GM18951 (cell line): ENCODE measurements around the gene GET4.
"Not testable (repeated sequence)": the region's sequence is repeated elsewhere in the genome, so short reads cannot be mapped to it uniquely, and the experiment has no call there.

Source experiments
- POLR2A ChIP-seq: IDR thresholded peaks from 4 replicates; pipeline ENCODE4 v1.6.1; 2011; ENCODE audit warnings: mild to moderate bottlenecking; ENCODE audit not compliant: insufficient read length, insufficient read depth; ENCODE audit errors: extremely low read depth
- in situ Hi-C: fragments of 300-500 bp; cut with MboI; formaldehyde crosslinking; loops from one replicate; pipeline ENCODE4 v1.12.0; 2022; ENCODE audit warnings: low sequenced_read_pairs, mixed read lengths, inconsistent platforms; ENCODE audit not compliant: unreplicated experiment

The GET4 gene

DNA sequence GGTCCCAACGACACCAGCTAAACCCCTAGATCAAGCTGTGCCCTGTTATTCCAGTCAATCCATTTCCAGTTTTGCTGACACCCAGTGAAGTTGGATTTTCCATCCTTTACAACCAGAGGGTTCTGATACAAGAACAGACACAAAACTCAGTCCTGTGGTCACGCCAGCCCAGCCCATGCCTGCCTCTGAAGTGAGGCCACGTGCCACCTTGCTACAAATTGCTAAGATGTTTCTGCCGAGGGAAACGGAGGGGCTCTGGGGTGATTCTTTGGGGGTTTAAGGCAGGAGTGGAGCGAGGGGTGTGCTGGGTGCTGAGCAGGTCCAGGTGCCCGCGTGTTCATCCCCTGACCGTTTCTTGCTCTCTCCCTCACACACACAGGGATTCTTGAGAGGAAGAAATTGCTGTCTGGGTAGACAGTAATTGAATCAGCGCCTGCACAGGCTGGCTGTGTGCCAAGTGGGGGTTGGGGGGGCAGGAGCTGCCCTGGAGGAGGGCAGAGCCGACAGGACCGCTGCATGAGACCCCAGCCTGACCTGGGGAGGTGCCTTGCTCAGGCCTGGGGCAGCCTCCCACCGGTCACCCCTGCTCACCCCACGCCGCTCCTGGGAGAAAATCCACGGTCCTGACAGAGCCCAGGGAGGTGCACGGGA lies 40.1 kb downstream of the GET4 start:
- in situ Hi-C loops: no loop called here
- no peak for TF ChIP-seq POLR2A

DNA sequence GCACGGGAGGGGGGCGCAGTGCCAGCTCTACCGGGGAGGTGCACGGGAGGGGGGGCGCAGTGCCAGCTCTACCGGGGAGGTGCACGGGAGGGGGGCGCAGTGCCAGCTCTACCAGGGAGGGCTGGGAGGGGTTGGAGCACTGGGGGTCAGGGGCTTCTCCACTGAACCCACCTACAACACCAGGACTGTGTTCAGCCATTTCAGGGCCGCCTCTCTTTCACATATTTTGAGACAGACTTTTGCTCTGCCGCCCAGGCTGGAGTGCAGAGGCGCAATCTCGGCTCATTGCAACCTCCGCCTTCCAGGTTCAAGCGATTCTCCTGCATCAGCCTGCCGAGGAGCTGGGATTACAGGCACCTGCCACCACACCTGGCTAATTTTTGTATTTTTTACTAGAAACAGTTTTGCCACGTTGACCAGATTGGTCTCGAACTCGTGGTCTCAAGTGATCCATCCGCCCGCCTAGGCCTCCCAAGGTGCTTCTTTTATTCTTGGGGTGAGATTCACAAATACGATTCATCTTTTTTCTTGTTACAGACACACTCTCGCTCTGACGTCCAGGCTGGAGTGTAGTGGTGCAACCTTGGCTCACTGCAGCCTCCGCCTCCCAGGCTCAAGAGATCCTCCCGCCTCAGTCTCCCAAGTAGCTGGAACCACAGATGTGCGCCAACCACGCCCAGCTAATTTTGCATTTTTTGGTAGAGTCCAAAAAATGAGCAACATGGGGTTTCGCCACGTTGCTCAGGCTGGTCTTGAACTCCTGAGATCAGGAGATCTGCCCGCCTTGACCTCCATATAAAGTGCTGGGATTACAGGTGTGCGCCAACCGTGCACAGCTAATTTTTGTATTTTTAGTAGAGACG lies 41.1 kb downstream of the GET4 start:
- TF ChIP-seq POLR2A: no peak
- in situ Hi-C loops: no loop called here

DNA sequence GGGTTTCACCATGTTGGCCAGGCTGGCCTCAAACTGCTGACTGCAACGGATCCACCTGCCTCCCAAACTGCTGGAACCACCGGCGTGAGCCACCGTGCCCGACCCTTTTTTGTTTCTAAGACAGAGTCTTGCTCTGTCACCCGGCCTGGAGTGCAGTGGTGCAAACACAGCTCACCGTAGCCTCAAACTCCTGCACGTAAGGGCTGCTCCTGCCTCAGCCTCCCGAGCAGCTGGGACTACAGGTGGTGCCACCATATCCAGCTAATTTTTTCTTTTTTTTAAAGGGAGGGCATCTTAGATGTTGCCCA lies 41.7 kb downstream of the GET4 start:
- in situ Hi-C loops: no loop called here

DNA sequence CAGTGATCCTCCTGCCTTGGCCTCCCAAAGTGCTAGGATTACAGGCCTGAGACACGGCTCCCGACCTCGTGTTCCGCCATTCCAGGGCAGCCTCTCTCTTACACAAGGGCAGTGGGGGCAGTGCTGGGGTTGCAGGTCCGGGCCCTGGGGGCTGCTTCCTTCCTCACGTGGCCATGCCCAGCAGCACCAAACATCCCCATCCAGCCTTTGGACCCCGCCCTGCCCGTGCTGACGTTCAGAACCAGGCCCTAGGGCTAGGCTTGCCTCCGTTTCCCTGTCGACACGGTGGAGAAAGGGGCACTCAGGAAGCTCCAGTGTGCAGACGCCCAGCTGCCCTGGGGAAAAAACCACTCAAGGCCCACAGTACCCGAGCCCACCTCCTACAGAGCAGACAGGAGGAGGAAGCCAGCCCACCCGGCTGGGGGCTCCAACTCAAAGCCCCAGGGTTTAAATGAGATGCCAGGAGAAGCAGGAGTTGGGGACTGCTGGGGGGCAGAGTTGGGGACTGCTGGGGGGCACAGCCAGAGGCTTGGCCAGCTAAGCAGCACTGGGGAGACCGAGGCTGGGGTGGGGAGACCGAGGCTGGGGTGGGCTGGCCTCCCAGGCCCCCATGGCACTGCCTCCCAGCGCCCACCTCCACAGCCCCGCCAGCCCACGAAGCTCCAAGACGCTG lies 42.2 kb downstream of the GET4 start:
- in situ Hi-C loops: no loop called here
- no peak for TF ChIP-seq POLR2A

More for the DNA sequence above, 41.7 kb downstream of the GET4 start:
- TF ChIP-seq POLR2A: no peak

DNA sequence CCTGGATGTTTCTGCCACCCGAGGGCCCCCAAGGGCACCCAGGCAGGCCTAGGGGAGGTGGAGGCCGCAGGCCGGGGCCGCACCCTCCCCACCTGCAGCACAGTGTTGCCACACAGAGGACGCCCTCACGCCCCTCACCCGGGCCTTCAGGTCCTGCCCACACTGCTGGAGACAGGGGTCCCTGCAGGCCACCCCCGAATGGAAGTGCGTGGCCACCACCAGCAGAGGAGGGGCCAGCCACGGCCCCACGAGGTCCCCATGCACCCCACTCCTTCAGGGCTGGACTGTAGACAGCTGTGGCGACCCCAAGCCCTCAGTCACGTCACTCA lies 42.7 kb downstream of the GET4 start:
- no peak for TF ChIP-seq POLR2A
- in situ Hi-C loops: no loop called here

DNA sequence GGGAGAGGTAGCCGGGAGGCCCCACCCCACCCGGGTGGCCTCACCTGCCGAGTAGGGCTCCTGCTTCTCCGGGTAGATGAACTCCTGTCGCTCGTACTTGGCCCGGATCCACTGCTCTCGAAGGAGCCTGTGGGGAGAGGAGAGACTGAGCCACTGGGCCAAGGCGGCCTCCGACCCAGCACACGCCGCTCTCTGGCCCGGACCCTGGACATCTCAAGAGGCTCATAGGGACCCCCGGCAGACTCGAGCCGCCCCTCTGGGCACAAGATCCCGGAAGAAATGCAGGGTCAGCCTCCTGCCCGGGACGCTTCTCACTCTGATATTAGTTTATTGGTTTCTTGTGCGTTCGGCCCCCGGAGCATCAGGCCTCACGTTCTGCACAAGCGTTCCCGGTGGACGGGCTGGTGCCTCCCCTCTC lies 43.6 kb downstream of the GET4 start:
- no peak for TF ChIP-seq POLR2A
- in situ Hi-C loops: no loop called here

DNA sequence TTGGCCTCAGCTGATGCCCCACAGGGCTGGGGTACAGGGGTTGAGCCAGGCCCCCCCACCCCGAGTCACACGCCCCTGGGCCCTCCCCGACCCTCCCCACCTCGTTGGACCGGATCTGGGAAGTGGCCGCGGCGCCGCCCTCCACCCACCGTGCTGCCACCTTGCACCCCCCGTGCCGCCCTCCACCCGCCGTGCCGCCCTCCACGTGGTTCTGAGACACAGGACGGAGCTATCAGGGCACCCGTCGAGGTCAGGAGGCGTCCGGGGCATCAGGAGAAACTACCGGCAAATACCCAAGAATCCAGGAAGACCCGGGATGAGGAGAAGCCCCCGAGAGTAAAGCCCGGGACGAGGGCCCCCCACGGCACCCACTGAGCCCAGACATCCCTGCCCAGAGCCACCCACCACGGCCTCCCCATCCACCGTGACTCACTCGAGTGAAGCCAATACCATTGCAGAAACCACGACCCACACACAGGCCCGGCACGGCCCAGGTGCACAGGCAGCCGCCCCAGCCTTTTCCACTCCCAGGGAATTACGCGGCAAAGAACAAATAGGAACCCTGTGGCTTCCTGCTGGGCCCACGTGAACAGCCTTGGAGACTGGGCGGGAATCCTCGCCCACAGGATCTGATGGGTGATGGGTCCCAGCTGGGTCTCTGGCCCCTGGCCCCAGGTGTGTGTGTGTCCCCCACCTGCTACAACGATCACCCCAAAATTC lies 44.2 kb downstream of the GET4 start:
- no peak for TF ChIP-seq POLR2A
- in situ Hi-C loops: no loop called here

DNA sequence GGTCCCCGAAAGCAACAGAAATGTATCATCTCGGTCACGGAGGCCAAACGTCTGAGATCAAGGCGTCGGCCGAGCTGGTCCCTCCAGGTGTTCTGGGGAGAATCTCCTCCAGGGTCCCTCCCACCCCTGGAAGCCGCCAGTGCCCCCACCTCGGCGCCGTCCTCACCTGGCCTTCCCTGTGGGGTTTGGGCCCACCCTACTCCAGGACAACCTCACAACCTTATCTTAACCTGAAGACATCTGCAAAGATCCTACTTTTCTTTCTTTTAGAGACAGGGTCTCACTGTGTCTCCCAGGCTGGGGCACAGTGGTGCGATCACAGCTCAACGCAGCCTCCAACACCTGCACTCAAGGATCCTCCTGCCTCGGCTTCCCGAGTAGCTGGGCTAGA lies 44.7 kb downstream of the GET4 start:
- TF ChIP-seq POLR2A: no peak
- in situ Hi-C loops: no loop called here

DNA sequence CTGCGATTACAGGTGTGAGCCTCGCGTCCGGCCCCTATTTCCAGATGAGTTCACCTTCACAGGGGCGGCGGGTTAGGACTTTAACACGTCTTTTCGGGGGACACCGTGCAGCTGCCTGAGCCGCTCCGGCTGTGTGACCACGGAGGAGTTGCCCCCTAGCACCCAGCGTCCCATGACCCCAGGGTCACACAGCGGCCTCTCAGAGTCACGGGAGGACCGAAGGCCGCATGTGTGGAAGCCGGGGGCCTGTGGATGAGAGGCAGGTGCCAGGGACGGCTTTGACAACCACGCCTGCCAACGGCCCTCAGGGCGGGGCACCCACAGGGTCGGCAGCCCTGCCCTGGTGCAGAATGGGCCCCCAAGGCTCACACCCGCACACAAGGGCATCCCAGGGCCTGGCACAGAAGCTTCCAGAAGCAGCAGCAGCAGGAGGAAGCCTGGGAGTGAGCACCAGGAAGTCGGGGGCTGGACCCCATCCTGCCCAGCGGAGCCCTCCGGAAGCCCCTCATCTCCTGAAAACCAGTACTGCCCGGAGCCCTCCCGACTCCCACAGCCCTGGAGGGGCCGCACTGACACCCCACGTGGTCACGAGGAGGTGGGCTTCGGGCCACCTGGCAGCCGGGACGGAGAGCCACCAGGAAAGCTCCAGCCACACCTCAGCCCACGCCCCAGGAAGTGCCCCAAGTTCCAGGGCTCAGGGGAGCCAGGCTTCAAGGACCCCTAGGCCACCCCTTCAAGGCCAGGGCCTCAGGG lies 45.4 kb downstream of the GET4 start:
- in situ Hi-C loops: no loop called here
- TF ChIP-seq POLR2A: no peak

DNA sequence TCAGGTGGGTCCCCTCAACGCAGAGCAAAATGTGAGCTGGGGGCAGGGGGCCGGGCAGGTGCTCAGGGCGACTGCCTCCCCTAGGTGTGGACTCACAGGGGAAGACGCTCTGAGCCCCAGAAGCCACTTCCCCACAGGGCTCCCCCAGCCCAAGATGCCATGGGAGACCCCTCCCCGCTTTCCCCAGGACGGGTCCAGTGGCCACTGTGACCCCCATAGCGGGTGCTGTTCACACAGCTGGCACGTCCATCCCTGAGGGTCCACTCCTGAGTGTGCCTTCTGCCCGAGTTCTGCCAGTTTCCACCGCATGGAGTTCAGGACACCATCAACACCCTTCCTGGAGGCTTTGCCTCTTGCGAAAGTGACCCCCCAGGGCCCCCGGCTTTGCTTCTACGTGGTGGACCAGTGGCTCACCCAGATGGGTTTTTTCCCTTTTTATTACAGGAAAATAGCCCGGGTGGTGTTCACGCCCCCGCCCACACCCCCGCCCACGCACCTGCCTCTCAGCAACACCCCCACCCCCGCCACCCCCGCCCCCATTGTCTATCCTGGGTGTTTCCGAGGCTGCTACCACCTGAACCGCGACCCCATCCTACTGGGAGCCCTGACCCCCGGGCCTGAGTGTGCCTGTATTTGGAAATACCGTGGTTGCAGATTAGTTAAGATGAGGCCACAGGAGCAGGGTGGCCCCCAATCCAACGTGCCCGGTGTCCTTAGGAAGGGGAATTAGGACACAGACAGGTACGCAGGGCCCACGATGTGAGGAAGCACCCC lies 46.2 kb downstream of the GET4 start:
- TF ChIP-seq POLR2A: no peak
- in situ Hi-C loops: no loop called here

DNA sequence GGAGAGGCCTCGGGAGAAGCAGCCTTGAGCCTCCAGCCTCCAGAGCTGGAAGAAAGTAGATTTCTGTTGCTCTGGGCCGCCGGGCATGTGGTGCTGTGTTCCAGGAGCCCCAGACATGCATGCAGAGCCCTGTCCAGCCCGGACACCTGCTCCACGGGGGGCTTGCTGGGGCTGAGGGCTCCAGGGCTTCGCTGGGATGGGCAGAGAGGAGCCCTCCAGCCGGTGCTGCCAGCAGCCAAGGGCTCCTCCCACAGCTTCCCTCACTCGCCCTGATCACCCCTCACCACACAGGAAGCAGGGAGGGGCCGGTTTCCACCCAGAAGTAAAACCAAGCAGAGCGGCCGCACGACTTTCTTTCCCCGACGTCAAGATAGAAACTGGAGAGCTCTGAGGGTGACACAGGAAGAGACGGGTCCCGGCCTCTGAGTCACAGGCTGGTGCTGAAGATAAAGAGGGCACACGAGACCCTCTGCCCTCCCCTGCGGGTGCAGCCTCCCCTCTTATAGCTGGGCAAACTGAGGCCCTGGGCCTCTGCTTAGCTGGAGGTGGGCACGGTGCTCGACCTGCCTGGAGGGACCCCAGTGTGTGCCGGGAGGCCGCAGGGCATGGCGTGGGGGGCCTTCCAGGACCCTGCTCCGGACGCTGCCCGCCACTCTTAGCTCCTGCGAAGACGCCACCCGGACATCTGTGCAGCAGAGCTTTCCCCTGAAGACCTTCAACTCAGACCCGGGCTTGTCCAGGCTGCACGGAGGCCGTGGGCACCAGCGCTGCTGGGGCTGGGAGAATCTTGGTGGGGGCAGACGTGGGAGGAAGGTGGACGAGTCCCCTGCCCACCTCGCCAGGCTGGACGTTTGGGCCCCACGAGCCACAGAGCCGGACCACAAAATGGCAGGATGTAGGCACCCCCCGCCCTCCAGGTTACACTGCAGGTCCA lies 47.0 kb downstream of the GET4 start:
- in situ Hi-C loops: no loop called here
- peak; percentile 65 for TF ChIP-seq POLR2A

DNA sequence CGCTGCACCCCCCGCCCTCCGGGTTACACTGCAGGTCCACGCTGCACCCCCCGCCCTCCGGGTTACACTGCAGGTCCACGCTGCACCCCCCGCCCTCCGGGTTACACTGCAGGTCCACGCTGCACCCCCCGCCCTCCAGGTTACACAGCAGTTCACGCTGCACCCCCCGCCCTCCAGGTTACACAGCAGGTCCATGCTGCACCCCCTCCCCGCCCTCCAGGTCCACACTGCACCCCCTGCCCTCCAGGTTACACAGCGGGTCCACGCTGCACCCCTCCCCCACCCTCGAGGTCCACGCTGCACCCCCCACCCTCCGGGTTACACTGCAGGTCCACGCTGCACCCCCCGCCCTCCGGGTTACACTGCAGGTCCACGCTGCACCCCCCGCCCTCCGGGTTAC lies 47.7 kb downstream of the GET4 start:
- in situ Hi-C loops: not testable (repeated sequence)
